Stomach (tissue), 9 donors: ENCODE data around the gene CRYGA. TPM values are rescaled to one million over a fixed set of nuclear protein-coding genes. Genes with fewer than 3 reads are reported as not detected.
"Not testable (repeated sequence)": the region's sequence is repeated elsewhere in the genome, so short reads cannot be mapped to it uniquely, and the experiment has no call there.

Source experiments
- DNase-seq, 2 donors: peaks; one replicate each; pipeline versions ENCODE4 v3.0.0 to v3.0.0-alpha.2; 2013 to 2019
- H3K27ac ChIP-seq, 5 donors: fragments of 200-600 bp in 4 of 5; sonication (generic) in 4 of 5; one replicate each; pipeline ENCODE4 v1.5.1; 2013 to 2019; ENCODE audit warnings: mild to moderate bottlenecking in 1 of 5, moderate library complexity in 1 of 5
- H3K27me3 ChIP-seq, 3 donors: fragments of 200-600 bp; sonication (generic); one replicate each; pipeline ENCODE4 v1.5.1; 2017 to 2019; ENCODE audit warnings: mixed run types in 1 of 3
- H3K36me3 ChIP-seq, 4 donors: fragments of 200-600 bp; sonication (generic); 1 replicate in 3 of 4; 2 replicates in 1 of 4; pipeline ENCODE4 v1.5.1; 2016 to 2019
- H3K4me1 ChIP-seq, 4 donors: fragments of 200-600 bp; sonication (generic); one replicate each; pipeline ENCODE4 v1.5.1; 2016 to 2019
- H3K4me3 ChIP-seq, 4 donors: fragments of 200-600 bp; sonication (generic) in 3 of 4; one replicate each; pipeline ENCODE4 v1.5.1; 2016 to 2019; ENCODE audit warnings: mild to moderate bottlenecking in 1 of 4
- H3K9me3 ChIP-seq, 4 donors: fragments of 200-600 bp; sonication (generic); one replicate each; pipeline ENCODE4 v1.5.1; 2016 to 2019
- EP300 ChIP-seq: sonication (generic); formaldehyde crosslinking; IDR thresholded peaks from one replicate; pipeline ENCODE4 v1.6.1; 2017; ENCODE audit warnings: antibody characterized with exemption
- POLR2A ChIP-seq, 4 donors: fragments of 450-650 bp; IDR thresholded peaks; one replicate each; pipeline ENCODE4 v1.6.1; 2016; ENCODE audit warnings: antibody characterized with exemption in 4 of 4, control low read depth in 2 of 4, mild to moderate bottlenecking in 1 of 4, moderate library complexity in 1 of 4
- POLR2AphosphoS5 ChIP-seq, 3 donors: sonication (generic); formaldehyde crosslinking; IDR thresholded peaks; one replicate each; pipeline ENCODE4 v1.6.1; 2016; ENCODE audit warnings: antibody characterized with exemption in 3 of 3
- WGBS, 5 donors: extraction: QIAGEN DNeasy Blood & Tissue Kit in 3 of 5; methylation state at CpG; one replicate each; pipeline versions ENCODE4 v1.1.5 to v1.1.7; 2013 to 2018; 5-methylcytosine and 5-hydroxymethylcytosine counted together
- intact Hi-C: fragments of 100-400 bp; cut with DNase I; formaldehyde crosslinking; loops from one replicate; pipeline ENCODE4 v1.15.1; 2023; ENCODE audit warnings: low total_unique reads
- polyA plus RNA-seq, 3 donors: library from polyadenylated mRNA; stranded (reverse); fragments of 200-250 nt; gene quantifications; one replicate each; pipeline ENCODE4 v1.2.3, GENCODE V29; 2013
- total RNA-seq, 5 donors: library from RNA; depleted of rRNA; stranded (reverse); fragments of >200 nt; gene quantifications; one replicate each; pipeline versions ENCODE4 v1.1.0 to v1.2.3, GENCODE V29; 2014 to 2016
- TF ChIP-seq, protein P1 (sequence below), 7 experiments: fragments of 450-650 bp in 4 of 7; fragments of 200-600 bp in 3 of 7; sonication (generic) in 3 of 7; IDR thresholded peaks; one replicate each; pipeline ENCODE4 v1.5.1; 2016 to 2019; ENCODE audit warnings: antibody characterized with exemption in 7 of 7, control low read depth in 2 of 7, mild to moderate bottlenecking in 1 of 7
- donor health status: healthy with polysubstance abuse.
- donor health status: Bipolar disorder and iron deficiency.
- donor health status: healthy.

Gene CRYGA
- total and polyA plus RNA-seq, 8 donors, result not detected

DNA sequence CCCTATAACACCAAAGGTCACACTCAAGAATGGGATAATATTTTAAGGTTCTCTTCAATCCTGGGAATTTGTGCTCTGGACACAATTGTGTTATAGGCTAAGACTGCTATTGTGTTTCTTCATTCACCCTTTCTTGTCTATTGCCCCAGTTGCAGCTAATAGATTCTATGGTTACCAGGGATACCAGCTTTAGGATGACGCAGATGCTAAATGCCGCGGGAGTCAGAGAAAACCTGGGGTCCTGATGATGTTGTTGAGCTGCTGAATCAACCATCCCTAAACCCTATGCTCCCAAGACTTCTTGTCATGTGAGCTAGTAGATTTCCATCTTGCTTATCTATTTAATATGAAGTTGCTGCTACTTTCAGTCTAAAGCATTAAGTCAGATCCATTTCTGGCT, 44.5 kb downstream of the CRYGA start:
- Histone ChIP-seq H3K9me3 (no peaks in the 10 kb centered on the region), H3K4me1 (peaks cover 0 to 1% (median under 1%) of the 10 kb centered on the region in 4 donors), H3K27me3 (peaks cover 0 to 5% (median 5%) of the 10 kb centered on the region in 3 donors), H3K4me3 (no peak overlapping the region), H3K36me3 (no peaks in the 10 kb centered on the region), H3K27ac (no peak overlapping the region)
- WGBS, 5 donors, result 94 to 100% (median 97%) methylated on average over 3 of the region's 3 CpGs
- no peak for DNase-seq
- intact Hi-C loops, result no loop called here
- TF ChIP-seq POLR2AphosphoS5 (IDR thresholded peaks at IDR 0.05) (no peak), POLR2A (IDR thresholded peaks at IDR 0.05) (no peak), EP300 (no peak)
- TF ChIP-seq, protein P1, sequence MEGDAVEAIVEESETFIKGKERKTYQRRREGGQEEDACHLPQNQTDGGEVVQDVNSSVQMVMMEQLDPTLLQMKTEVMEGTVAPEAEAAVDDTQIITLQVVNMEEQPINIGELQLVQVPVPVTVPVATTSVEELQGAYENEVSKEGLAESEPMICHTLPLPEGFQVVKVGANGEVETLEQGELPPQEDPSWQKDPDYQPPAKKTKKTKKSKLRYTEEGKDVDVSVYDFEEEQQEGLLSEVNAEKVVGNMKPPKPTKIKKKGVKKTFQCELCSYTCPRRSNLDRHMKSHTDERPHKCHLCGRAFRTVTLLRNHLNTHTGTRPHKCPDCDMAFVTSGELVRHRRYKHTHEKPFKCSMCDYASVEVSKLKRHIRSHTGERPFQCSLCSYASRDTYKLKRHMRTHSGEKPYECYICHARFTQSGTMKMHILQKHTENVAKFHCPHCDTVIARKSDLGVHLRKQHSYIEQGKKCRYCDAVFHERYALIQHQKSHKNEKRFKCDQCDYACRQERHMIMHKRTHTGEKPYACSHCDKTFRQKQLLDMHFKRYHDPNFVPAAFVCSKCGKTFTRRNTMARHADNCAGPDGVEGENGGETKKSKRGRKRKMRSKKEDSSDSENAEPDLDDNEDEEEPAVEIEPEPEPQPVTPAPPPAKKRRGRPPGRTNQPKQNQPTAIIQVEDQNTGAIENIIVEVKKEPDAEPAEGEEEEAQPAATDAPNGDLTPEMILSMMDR (IDR thresholded peaks at IDR 0.05), result no peak

- peaks cover 0 to 13% (median 7%) of the 10 kb centered on the region in 3 donors for H3K27me3 ChIP-seq
- H3K36me3 ChIP-seq, DNase-seq, H3K27ac ChIP-seq, intact Hi-C loops, H3K9me3 ChIP-seq, H3K4me3 ChIP-seq, H3K4me1 ChIP-seq: not testable (repeated sequence)
- 86 to 92% (median 87%) methylated on average over 11 of the region's 11 CpGs for WGBS, 5 donors
Measured at GRCh38 chr2:208117390-208117789, 46.0 kb downstream of the CRYGA start.

- no peak overlapping the region for H3K27ac ChIP-seq
- H3K4me1 ChIP-seq, result peaks cover 0 to 10% (median 2%) of the 10 kb centered on the region in 4 donors
- intact Hi-C loops, result no loop called here
- WGBS, 5 donors, result 37 to 63% (median 40%) methylated on average over 7 of the region's 7 CpGs
- no peaks in the 10 kb centered on the region for H3K9me3 ChIP-seq
- no peaks in the 10 kb centered on the region for H3K36me3 ChIP-seq
- no peak for TF ChIP-seq EP300
- TF ChIP-seq, protein P1 (IDR thresholded peaks at IDR 0.05), result no peak
- no peak for TF ChIP-seq POLR2AphosphoS5 (IDR thresholded peaks at IDR 0.05)
- TF ChIP-seq POLR2A (IDR thresholded peaks at IDR 0.05), result no peak
- H3K4me3 ChIP-seq, result no peak overlapping the region
- peaks cover 0 to 29% (median 9%) of the 10 kb centered on the region in 3 donors for H3K27me3 ChIP-seq
- DNase-seq, result no peak
Measured at GRCh38 chr2:208112969-208113368, 50.4 kb downstream of the CRYGA start.

DNA sequence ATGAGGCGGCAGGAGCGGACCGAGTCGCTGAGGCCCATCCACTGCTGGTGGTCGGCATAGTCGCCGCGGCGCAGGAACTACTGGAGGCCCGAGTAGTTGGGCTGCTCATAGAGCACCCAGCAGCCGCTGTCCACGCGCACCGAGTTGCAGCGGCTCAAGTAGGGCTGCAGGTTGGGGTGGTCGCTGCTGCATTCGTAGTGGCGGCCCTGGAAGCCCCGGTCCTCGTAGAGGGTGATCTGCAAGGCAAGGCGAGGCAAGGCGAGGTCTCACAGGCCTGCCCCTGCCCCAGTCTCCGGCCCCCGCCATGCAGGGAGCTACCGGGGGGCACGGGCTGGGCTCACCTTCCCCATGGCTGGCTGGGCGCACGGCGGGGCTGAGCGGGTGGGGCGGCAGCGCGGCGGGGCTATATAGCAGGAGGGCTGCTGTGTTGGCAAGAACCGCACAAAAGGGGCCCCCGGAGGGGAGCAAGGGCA, 51.1 kb downstream of the CRYGA start:
- intact Hi-C loops, H3K36me3 ChIP-seq, H3K27ac ChIP-seq, H3K9me3 ChIP-seq, H3K4me1 ChIP-seq: not testable (repeated sequence)
- 15 to 49% (median 19%) methylated on average over 16 to 36 of the region's 36 CpGs for WGBS, 5 donors
- peaks cover 0 to 29% (median 9%) of the 10 kb centered on the region in 3 donors for H3K27me3 ChIP-seq
- peak in 1 of 2 donors; percentile 33 for DNase-seq
- peak overlapping the region in 2 of 4 donors; percentile 18 to 33 for H3K4me3 ChIP-seq

Other genes starting within 250 kb of the CRYGA start
- gene PLEKHM3, start 138.1 kb downstream of the CRYGA start, total RNA-seq, result 10 to 100 TPM in 3 of 5 donors, 1 to 10 TPM in 2; 4.9 to 35.1 (median 11.3) TPM
- 1 to 10 TPM; 2.1 to 3.5 (median 2.7) TPM for gene PLEKHM3, start 138.1 kb downstream of the CRYGA start, polyA plus RNA-seq
- not detected for gene CRYGD, start 39.1 kb downstream of the CRYGA start, total RNA-seq
- not detected for gene CRYGD, start 39.1 kb downstream of the CRYGA start, polyA plus RNA-seq
- gene CRYGC, start 33.8 kb downstream of the CRYGA start, total RNA-seq, result not detected
- gene CRYGC, start 33.8 kb downstream of the CRYGA start, polyA plus RNA-seq, result not detected
- not detected for gene CRYGB, start 17.4 kb downstream of the CRYGA start, total RNA-seq
- not detected for gene CRYGB, start 17.4 kb downstream of the CRYGA start, polyA plus RNA-seq
- gene C2orf80, start 26.4 kb upstream of the CRYGA start, total RNA-seq, result not detected
- not detected for gene C2orf80, start 26.4 kb upstream of the CRYGA start, polyA plus RNA-seq
- 100 to 1,000 TPM in 2 of 5 donors, 10 to 100 TPM in 3; 18.1 to 106 (median 100.0) TPM for gene IDH1, start 91.5 kb upstream of the CRYGA start, total RNA-seq
- 10 to 100 TPM; 47.9 to 76.0 (median 70.9) TPM for gene IDH1, start 91.5 kb upstream of the CRYGA start, polyA plus RNA-seq
- 10 to 100 TPM; 14.0 to 42.8 (median 32.6) TPM for gene PIKFYVE, start 102.7 kb upstream of the CRYGA start, total RNA-seq
- 1 to 10 TPM; 3.0 to 4.5 (median 3.7) TPM for gene PIKFYVE, start 102.7 kb upstream of the CRYGA start, polyA plus RNA-seq
- gene PTH2R, start 243.2 kb upstream of the CRYGA start, total RNA-seq, result under 1 TPM in 1 of 5 donors, not detected in 4; 0.55 TPM
- under 1 TPM in 1 of 3 donors, not detected in 2; 0.05 TPM for gene PTH2R, start 243.2 kb upstream of the CRYGA start, polyA plus RNA-seq